Ishikawa (cell line): ENCODE data around the gene SIAE.

Experiments used
- CEBPB ChIP-seq: IDR thresholded peaks from 2 replicates; pipeline ENCODE4 v1.6.1; 2012
- CREB1 ChIP-seq: IDR thresholded peaks from 2 replicates; pipeline ENCODE4 v1.6.1; 2012; ENCODE audit warnings: low read depth
- EGR1 ChIP-seq: IDR thresholded peaks from 2 replicates; pipeline ENCODE4 v1.6.1; 2012
- EP300 ChIP-seq: IDR thresholded peaks from 2 replicates; pipeline ENCODE4 v1.6.1; 2012; ENCODE audit warnings: borderline replicate concordance
- FOXM1 ChIP-seq: IDR thresholded peaks from 2 replicates; pipeline ENCODE4 v1.6.1; 2012; ENCODE audit warnings: low read depth, borderline replicate concordance
- MAX ChIP-seq: IDR thresholded peaks from 2 replicates; pipeline ENCODE4 v1.6.1; 2012
- NFIC ChIP-seq: IDR thresholded peaks from 2 replicates; pipeline ENCODE4 v1.6.1; 2012
- RAD21 ChIP-seq: IDR thresholded peaks from 2 replicates; pipeline ENCODE4 v1.6.1; 2012; ENCODE audit warnings: low read depth
- REST ChIP-seq: IDR thresholded peaks from 2 replicates; pipeline ENCODE4 v1.6.1; 2012; ENCODE audit warnings: low read depth, mild to moderate bottlenecking
- TAF1 ChIP-seq: IDR thresholded peaks from 2 replicates; pipeline ENCODE4 v1.6.1; 2012; ENCODE audit warnings: low read depth, mild to moderate bottlenecking
- TCF12 ChIP-seq: IDR thresholded peaks from 2 replicates; pipeline ENCODE4 v1.6.1; 2012; ENCODE audit warnings: low read depth
- TEAD4 ChIP-seq: IDR thresholded peaks from 2 replicates; pipeline ENCODE4 v1.6.1; 2012
- USF1 ChIP-seq: IDR thresholded peaks from 2 replicates; pipeline ENCODE4 v1.6.1; 2012
- YY1 ChIP-seq: IDR thresholded peaks from 2 replicates; pipeline ENCODE4 v1.6.1; 2012; ENCODE audit warnings: low read depth
- ZBTB7A ChIP-seq: IDR thresholded peaks from 2 replicates; pipeline ENCODE4 v1.6.1; 2012; ENCODE audit warnings: low read depth

Gene SIAE

GRCh38 chr11:124656774-124657630 lies 16.5 kb downstream of the SIAE start:
- TF ChIP-seq NFIC (no peak), CREB1 (no peak), ZBTB7A (no peak), REST (no peak), USF1 (no peak), YY1 (no peak), EP300 (no peak), MAX (no peak), RAD21 (no peak), EGR1 (no peak), FOXM1 (no peak), TCF12 (no peak), TAF1 (no peak), CEBPB (no peak), TEAD4 (no peak)

GRCh38 chr11:124648610-124649009 lies 24.9 kb downstream of the SIAE start:
- TF ChIP-seq YY1 (no peak), CEBPB (no peak), MAX (no peak), ZBTB7A (no peak), EGR1 (no peak)

GRCh38 chr11:124646148-124646547 lies 27.4 kb downstream of the SIAE start:
- TF ChIP-seq FOXM1, result no peak
- TF ChIP-seq ZBTB7A, result no peak
- TF ChIP-seq CREB1, result no peak
- TF ChIP-seq MAX, result no peak
- no peak for TF ChIP-seq TEAD4
- no peak for TF ChIP-seq RAD21
- TF ChIP-seq USF1, result no peak
- no peak for TF ChIP-seq CEBPB
- TF ChIP-seq TCF12, result no peak
- no peak for TF ChIP-seq EGR1
- TF ChIP-seq EP300, result no peak
- TF ChIP-seq TAF1, result no peak

- TF ChIP-seq RAD21 (peak; percentile 82), YY1 (0 out of 2 replicates have a peak, but pooled peaks have one; percentile 22), EGR1 (no peak), TEAD4 (peak; percentile 38; the same call in 1 of the 2 replicates)
Measured at GRCh38 chr11:124644426-124645280, 28.9 kb downstream of the SIAE start.

- no peak for TF ChIP-seq RAD21
- no peak for TF ChIP-seq ZBTB7A
- TF ChIP-seq EP300, result no peak
- no peak for TF ChIP-seq USF1
- no peak for TF ChIP-seq REST
- TF ChIP-seq TEAD4, result no peak
- TF ChIP-seq FOXM1, result no peak
- no peak for TF ChIP-seq CREB1
- no peak for TF ChIP-seq MAX
- TF ChIP-seq TAF1, result no peak
- no peak for TF ChIP-seq EGR1
- no peak for TF ChIP-seq YY1
- no peak for TF ChIP-seq NFIC
- no peak for TF ChIP-seq TCF12
- no peak for TF ChIP-seq CEBPB
Measured at GRCh38 chr11:124643605-124644425, 29.7 kb downstream of the SIAE start.
